ENCODE measurements around the gene PRDM12. TPM values are rescaled to one million over a fixed set of nuclear protein-coding genes. Genes with fewer than 3 reads are reported as not detected.

PRDM12 gene
- total RNA-seq, 1 donor from 2014 or later, result not detected

DNA sequence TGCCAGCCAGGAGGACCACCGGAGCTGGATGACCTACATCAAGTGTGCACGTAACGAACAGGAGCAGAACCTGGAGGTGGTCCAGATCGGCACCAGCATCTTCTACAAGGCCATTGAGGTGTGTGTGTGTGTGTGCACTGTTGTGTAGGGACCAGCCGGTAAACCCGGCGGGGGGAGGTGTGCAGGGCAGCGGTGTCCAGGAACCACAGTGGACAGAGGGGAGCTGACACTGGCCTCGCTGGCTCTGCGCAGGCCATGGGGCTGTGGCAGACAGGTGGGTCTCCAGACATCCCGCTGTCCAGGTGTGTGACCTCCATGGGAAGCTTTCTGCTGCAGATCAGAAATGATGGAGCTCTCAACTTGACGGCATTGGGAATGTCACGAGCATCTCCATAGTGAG, 3.8 kb downstream of the PRDM12 start:
- H3K4me3 Mint-ChIP-seq (ENCODE audit: low read depth), result no peak overlapping the region
- peaks cover 4% of the 10 kb centered on the region for H3K4me1 Mint-ChIP-seq (ENCODE audit: low read depth)
- H3K36me3 Mint-ChIP-seq (ENCODE audit: insufficient read depth), result no peaks in the 10 kb centered on the region
- TF ChIP-seq CTCF (IDR thresholded peaks at IDR 0.05; ENCODE audit: unreplicated experiment), result no peak
- H3K9me3 Mint-ChIP-seq (ENCODE audit: low read depth), result no peaks in the 10 kb centered on the region
- H3K27ac Mint-ChIP-seq, result no peak overlapping the region
- H3K27me3 Mint-ChIP-seq, result peaks cover 77% of the 10 kb centered on the region
- no peak for DNase-seq (ENCODE audit: low spot score, unreplicated experiment)

- H3K36me3 Mint-ChIP-seq (ENCODE audit: insufficient read depth), result no peaks in the 10 kb centered on the region
- no peak overlapping the region for H3K27ac Mint-ChIP-seq
- H3K4me1 Mint-ChIP-seq (ENCODE audit: low read depth), result peaks cover 4% of the 10 kb centered on the region
- H3K4me3 Mint-ChIP-seq (ENCODE audit: low read depth), result no peak overlapping the region
- DNase-seq (ENCODE audit: low spot score, unreplicated experiment), result no peak
- H3K27me3 Mint-ChIP-seq, result peaks cover 72% of the 10 kb centered on the region
- H3K9me3 Mint-ChIP-seq (ENCODE audit: low read depth), result no peaks in the 10 kb centered on the region
- TF ChIP-seq CTCF (IDR thresholded peaks at IDR 0.05; ENCODE audit: unreplicated experiment), result no peak
These were observed 4.3 kb downstream of the PRDM12 start for GRCh38 chr9:130668659-130669058.

DNA sequence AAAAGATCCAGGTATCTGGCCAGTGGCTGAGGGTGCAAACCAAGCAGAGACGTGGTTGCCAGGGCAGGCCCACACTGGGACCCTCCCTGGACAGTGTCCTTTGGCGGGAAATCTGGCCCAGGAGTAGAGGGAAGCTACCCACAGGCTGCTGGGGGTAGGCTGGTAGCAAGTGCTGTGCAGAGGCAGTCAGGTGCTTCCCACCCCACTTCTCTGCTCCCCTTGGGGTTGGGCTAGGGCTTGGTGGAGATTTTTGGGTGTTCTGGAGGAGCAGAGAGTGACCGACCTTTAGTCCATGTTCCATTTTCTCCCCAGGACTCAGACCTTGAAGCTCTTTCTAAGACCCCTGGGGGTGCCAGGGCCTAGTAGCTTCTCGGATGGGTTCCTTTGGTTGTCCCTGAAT, 5.6 kb downstream of the PRDM12 start:
- Mint-ChIP-seq H3K27me3 (peaks cover 63% of the 10 kb centered on the region), H3K27ac (no peak overlapping the region), H3K4me3 (ENCODE audit: low read depth) (no peak overlapping the region), H3K36me3 (ENCODE audit: insufficient read depth) (no peaks in the 10 kb centered on the region), H3K9me3 (ENCODE audit: low read depth) (no peaks in the 10 kb centered on the region), H3K4me1 (ENCODE audit: low read depth) (peaks cover 4% of the 10 kb centered on the region)
- no peak for TF ChIP-seq CTCF (IDR thresholded peaks at IDR 0.05; ENCODE audit: unreplicated experiment)
- no peak for DNase-seq (ENCODE audit: low spot score, unreplicated experiment)

DNA sequence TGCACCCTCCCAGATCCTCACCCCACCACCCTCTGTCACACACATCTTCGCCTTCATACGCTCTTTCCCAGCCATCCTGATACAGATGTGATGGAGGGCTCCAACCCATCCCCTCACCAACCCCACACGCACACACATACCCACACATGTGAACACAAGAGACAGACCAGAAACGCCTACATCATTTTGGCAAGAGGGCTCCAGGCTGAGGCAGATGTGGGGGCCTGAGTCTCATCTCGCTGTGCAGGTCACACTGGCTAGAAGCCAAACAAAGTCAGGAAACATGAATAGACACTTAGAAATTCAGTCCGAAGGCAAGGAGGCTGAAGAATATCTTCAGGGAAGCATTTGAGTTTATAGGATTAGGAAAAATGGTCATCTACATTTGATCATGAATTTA, 6.2 kb downstream of the PRDM12 start:
- peaks cover 58% of the 10 kb centered on the region for H3K27me3 Mint-ChIP-seq
- H3K36me3 Mint-ChIP-seq (ENCODE audit: insufficient read depth), result no peaks in the 10 kb centered on the region
- H3K9me3 Mint-ChIP-seq (ENCODE audit: low read depth), result no peaks in the 10 kb centered on the region
- no peak overlapping the region for H3K4me3 Mint-ChIP-seq (ENCODE audit: low read depth)
- no peaks in the 10 kb centered on the region for H3K4me1 Mint-ChIP-seq (ENCODE audit: low read depth)
- no peak for DNase-seq (ENCODE audit: low spot score, unreplicated experiment)
- no peak for TF ChIP-seq CTCF (IDR thresholded peaks at IDR 0.05; ENCODE audit: unreplicated experiment)
- no peak overlapping the region for H3K27ac Mint-ChIP-seq

DNA sequence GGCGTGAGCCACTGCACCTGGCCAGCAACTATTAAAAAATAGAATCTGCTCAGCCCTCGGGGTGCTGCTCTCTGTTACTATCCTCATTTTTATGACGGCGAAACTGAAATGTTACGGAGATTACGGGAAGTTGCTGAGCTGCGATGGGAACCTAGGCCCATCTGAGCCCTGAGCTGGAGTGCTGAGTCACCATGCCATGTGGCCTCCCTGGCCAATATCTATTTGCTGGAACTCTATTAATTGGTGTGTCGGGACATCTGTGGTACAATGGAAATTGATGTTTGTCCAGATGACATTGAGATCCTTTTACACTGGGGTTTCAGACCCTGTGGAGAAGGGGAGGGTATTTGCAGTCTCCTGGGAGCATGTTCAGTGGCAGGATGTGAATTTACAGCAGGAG, 8.1 kb downstream of the PRDM12 start:
- H3K4me1 Mint-ChIP-seq (ENCODE audit: low read depth), result no peaks in the 10 kb centered on the region
- no peak overlapping the region for H3K27ac Mint-ChIP-seq
- no peak for TF ChIP-seq CTCF (IDR thresholded peaks at IDR 0.05; ENCODE audit: unreplicated experiment)
- H3K27me3 Mint-ChIP-seq, result peaks cover 56% of the 10 kb centered on the region
- H3K9me3 Mint-ChIP-seq (ENCODE audit: low read depth), result no peaks in the 10 kb centered on the region
- H3K36me3 Mint-ChIP-seq (ENCODE audit: insufficient read depth), result no peaks in the 10 kb centered on the region
- DNase-seq (ENCODE audit: low spot score, unreplicated experiment), result no peak
- H3K4me3 Mint-ChIP-seq (ENCODE audit: low read depth), result no peak overlapping the region
